Spinal cord (tissue), 10 donors: ENCODE results near the gene VCL. TPM values are rescaled to one million over a fixed set of nuclear protein-coding genes. Genes with fewer than 3 reads are reported as not detected.
"Not testable (repeated sequence)": the region's sequence is repeated elsewhere in the genome, so short reads cannot be mapped to it uniquely, and the experiment has no call there.

Experiments used
- DNase-seq, 6 donors: peaks; one replicate each; pipeline versions ENCODE4 v3.0.0 to v3.0.0-alpha.2; 2013 to 2015; ENCODE audit warnings: low spot score in 6 of 6, low read depth in 4 of 6
- H3K27ac ChIP-seq: one replicate; pipeline ENCODE4 v1.5.1; 2013; ENCODE audit warnings: low read depth, low read length, control low read depth
- H3K27me3 ChIP-seq: one replicate; pipeline ENCODE4 v1.6.1; 2013; ENCODE audit warnings: low read length; ENCODE audit not compliant: control insufficient read depth, insufficient read depth
- H3K36me3 ChIP-seq: one replicate; pipeline ENCODE4 v1.6.1; 2013; ENCODE audit warnings: low read length; ENCODE audit not compliant: control insufficient read depth, insufficient read depth
- H3K4me1 ChIP-seq: one replicate; pipeline ENCODE4 v1.6.1; 2013; ENCODE audit warnings: low read length; ENCODE audit not compliant: control insufficient read depth, insufficient read depth
- H3K4me3 ChIP-seq: one replicate; pipeline ENCODE4 v1.5.1; 2013; ENCODE audit warnings: low read depth, low read length, control low read depth
- H3K9me3 ChIP-seq: one replicate; pipeline ENCODE4 v1.6.1; 2013; ENCODE audit warnings: low read length; ENCODE audit not compliant: control insufficient read depth, insufficient read depth
- WGBS: methylation state at CpG from one replicate; pipeline ENCODE4 v1.1.5; 2013; ENCODE audit warnings: missing lambda C conversion rate; ENCODE audit not compliant: insufficient coverage; 5-methylcytosine and 5-hydroxymethylcytosine counted together
- polyA plus RNA-seq, 2 donors: library from polyadenylated mRNA; unstranded; fragments of 120-200 nt; gene quantifications; one replicate each; pipeline ENCODE4 v1.2.1, GENCODE V29; 2013; ENCODE audit not compliant: insufficient read length in 2 of 2
- total RNA-seq, 2 donors: library from RNA; depleted of rRNA in 1 of 2; stranded (reverse); fragments of 120-200 nt in 1 of 2; fragments of >200 nt in 1 of 2; gene quantifications; one replicate each; pipeline versions ENCODE4 v1.2.3 to v1.2.4, GENCODE V29; 2013 to 2014
- donor health status: healthy.

The VCL gene
- total and polyA plus RNA-seq, 4 donors, result 47.8 to 106 (median 63.5) TPM

DNA sequence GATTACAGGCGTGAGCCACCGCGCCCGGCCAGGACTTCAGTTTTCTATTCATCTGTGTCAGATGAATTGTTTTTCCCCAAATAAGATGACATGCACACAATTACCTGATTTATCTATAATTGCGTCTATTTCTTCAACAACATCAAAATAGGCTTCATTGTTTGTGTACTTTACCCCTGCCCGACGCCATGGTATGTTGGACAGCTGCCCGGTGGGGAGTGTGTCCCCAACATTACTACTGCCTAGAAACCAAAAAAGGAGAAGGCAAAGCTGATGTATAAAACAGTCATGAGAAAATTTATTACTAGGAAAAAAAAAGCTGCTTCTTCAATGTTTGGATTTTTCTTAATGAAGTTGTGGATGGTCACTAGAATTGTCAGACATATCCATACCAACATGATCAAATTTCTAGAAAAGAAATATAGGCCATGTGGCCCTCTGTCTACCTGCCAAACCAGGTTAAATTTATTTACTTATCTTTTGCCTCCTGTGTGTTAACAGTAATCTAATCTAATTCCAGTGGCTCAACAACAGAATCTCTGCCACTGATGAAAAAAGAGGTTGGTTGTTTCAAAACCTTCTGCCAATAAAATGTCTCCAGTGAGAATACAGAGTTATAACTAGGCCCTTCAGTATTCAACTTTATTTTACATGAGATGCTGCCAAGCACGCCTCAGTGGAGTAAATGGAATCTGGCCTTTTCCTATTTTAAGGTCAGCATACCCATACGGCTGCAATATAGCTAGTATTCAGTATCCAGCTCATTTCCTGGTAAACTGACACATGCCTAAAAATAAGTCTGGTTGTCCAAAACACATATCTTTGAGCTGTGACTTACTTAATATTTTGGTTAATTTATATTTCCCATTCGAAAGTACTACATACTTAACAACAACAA lies 136.3 kb downstream of the VCL start:
- no peak overlapping the region for H3K27ac ChIP-seq
- no peaks in the 10 kb centered on the region for H3K27me3 ChIP-seq
- H3K36me3 ChIP-seq, result peaks cover 41% of the 10 kb centered on the region
- H3K4me3 ChIP-seq, result no peak overlapping the region
- no peaks in the 10 kb centered on the region for H3K4me1 ChIP-seq
- no peaks in the 10 kb centered on the region for H3K9me3 ChIP-seq
- peak in 1 of 6 donors; percentile 29 for DNase-seq
- 77% methylated on average over 4 of the region's 11 CpGs for WGBS

- no peak overlapping the region for H3K27ac ChIP-seq
- no CpG with 5 or more reads among the region's 3 CpGs for WGBS
- H3K36me3 ChIP-seq, result peaks cover 48% of the 10 kb centered on the region
- no peaks in the 10 kb centered on the region for H3K9me3 ChIP-seq
- no peak overlapping the region for H3K4me3 ChIP-seq
- H3K27me3 ChIP-seq, result no peaks in the 10 kb centered on the region
- DNase-seq, result no peak
- H3K4me1 ChIP-seq, result no peaks in the 10 kb centered on the region
Observed at GRCh38 chr10:74135452-74135851, 137.5 kb downstream of the VCL start.

DNA sequence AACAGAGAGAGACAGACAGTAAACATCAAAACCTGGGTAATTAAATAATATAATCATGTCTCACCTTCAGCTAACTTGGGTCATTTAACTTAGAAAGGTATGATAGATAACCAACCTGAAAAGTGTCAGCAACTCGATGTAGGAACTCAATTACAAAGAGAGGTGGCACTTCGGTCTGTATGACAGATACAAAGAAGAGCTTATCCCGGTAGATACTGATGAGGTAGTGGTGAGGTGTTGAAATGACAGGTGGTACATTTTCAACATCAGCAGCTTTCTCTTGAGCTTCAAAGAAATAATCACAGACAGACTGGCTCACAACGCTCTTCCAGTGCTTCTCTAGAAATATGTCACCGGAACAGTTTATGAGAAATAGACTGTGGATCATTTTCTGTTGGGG lies 140.1 kb downstream of the VCL start:
- DNase-seq, result no peak
- Histone ChIP-seq H3K27me3 (no peaks in the 10 kb centered on the region), H3K4me1 (no peaks in the 10 kb centered on the region), H3K9me3 (no peaks in the 10 kb centered on the region), H3K27ac (no peak overlapping the region), H3K36me3 (peaks cover 31% of the 10 kb centered on the region), H3K4me3 (no peak overlapping the region)
- no CpG with 5 or more reads among the region's 5 CpGs for WGBS

DNA sequence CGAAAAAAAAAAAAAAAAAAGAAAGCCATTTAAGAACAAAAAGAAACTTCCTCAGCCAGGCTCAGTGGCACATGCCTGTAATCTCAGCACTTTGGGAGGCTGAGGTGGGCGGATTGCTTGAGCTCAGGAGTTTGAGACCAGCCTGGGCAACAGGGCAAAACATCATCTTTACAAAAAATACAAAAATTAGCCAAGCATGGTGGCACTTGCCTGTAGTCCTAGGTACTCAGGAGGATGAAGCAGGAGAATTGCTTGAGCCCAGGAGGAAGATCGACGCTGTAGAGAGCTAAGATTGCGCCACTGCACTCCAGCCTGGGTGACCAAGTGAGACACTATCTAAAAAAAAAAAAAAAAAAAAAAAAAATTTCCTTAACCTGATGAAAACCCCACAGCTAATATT lies 140.7 kb downstream of the VCL start:
- not testable (repeated sequence) for DNase-seq, H3K4me1 ChIP-seq, H3K9me3 ChIP-seq, H3K27me3 ChIP-seq, H3K4me3 ChIP-seq, H3K27ac ChIP-seq
- WGBS, result 100% methylated on average over 1 of the region's 5 CpGs
- peaks cover 25% of the 10 kb centered on the region for H3K36me3 ChIP-seq

GRCh38 chr10:74139981-74140380 lies 142.1 kb downstream of the VCL start:
- Histone ChIP-seq H3K9me3 (no peaks in the 10 kb centered on the region), H3K4me1 (peaks cover 2% of the 10 kb centered on the region), H3K27ac (no peak overlapping the region), H3K36me3 (peaks cover 27% of the 10 kb centered on the region), H3K27me3 (no peaks in the 10 kb centered on the region), H3K4me3 (no peak overlapping the region)
- WGBS, result 97% methylated on average over 16 of the region's 18 CpGs
- DNase-seq, result no peak

DNA sequence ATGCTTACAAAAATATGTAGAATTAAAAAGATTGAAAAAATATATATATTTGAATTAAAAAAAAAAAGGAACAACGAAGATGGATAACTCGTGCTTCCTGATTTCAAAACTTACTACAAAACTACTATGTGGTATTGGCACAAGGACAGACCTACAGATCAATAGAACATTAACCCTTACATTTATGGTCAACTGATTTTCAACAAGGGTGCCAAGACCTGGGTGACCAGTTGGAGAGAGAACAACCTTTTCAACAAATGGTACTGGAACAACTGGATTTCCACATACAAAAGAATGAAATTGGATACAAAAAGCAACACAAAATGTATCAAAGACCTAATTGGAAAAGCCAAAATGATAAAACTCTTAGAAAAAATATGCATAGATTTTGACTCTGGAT lies 142.6 kb downstream of the VCL start:
- Histone ChIP-seq H3K36me3 (peaks cover 27% of the 10 kb centered on the region), H3K27me3 (no peaks in the 10 kb centered on the region), H3K27ac (no peak overlapping the region), H3K4me1 (peaks cover 2% of the 10 kb centered on the region), H3K4me3 (no peak overlapping the region), H3K9me3 (no peaks in the 10 kb centered on the region)
- DNase-seq, result no peak
- no CpG with 5 or more reads among the region's 2 CpGs for WGBS

DNA sequence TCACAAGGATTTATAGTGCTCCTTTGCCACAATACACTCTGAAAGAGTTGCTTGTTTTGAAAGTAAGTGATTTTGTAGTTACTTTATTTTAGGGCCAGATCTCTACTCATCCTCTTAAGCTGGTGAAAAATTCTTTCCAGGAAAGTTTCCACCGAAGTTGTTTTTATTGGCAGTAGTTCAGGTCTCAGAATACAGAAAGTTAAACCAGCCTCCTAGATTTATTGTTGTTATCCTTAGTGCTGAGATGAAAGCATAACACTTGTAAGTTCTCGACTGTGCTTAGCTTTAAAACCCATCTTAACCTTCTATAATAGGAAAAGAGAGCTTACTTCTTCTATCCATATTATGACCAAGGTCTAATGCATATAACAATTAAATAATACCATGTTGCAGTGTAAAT lies 147.2 kb downstream of the VCL start:
- no peaks in the 10 kb centered on the region for H3K9me3 ChIP-seq
- peaks cover 6% of the 10 kb centered on the region for H3K4me1 ChIP-seq
- no peaks in the 10 kb centered on the region for H3K27me3 ChIP-seq
- H3K4me3 ChIP-seq, result no peak overlapping the region
- peak in 1 of 6 donors; percentile 74 for DNase-seq
- H3K36me3 ChIP-seq, result peaks cover 9% of the 10 kb centered on the region
- H3K27ac ChIP-seq, result peak overlapping the region; percentile 40
- no CpG with 5 or more reads among the region's 2 CpGs for WGBS

- not testable (repeated sequence) for DNase-seq, H3K9me3 ChIP-seq, H3K4me1 ChIP-seq, H3K27ac ChIP-seq, H3K36me3 ChIP-seq, H3K4me3 ChIP-seq, H3K27me3 ChIP-seq
- no CpG with 5 or more reads among the region's 10 CpGs for WGBS
Observed at GRCh38 chr10:74146980-74147379, 149.1 kb downstream of the VCL start.

DNA sequence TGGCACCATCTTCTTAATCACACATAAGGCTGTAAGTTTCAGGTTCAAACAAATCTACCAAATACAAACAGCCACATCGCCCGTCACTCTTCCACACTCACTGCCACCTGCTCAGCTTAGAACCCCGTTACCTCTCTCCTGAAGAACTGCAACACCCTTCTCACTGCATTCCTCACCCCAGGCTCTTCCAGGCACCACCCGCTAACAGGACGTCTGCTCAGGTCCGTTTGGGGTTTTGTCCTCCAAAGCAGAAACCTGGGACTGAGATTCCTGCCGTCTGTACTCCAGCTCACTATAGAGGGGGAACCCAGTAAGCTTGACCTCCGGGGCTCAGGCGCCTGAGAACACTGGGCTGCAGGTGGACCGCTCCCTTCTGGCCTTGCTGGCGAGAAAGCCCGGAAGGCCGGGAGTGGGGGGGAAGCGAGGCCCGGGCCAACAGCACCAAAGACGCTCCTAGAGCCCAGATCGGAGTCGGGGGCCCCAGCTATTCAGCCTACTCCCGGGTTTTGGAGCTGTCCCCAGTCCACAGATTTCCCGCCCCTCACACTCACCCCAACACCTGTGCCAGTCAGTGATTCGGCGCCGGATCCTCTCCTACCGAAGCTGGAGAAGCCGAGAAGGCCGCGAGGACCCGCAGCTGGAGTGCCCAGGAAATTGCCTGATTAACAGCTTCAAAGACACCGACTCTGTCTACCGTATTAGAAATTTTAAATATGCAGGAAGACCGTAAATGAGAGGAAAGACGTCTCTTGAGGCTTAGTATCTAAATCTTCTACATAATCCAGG lies 152.5 kb downstream of the VCL start, which contains the start of gene AP3M1:
Gene AP3M1 (minus strand): TSS at position 625 of the 786 bp plus-strand sequence. CDS start 12,449 bp downstream, outside the sequence.
- Histone ChIP-seq H3K4me3 (peak within 1 kb of the TSS; percentile 98), H3K9me3 (no peaks in the 10 kb centered on the region), H3K27me3 (no peaks in the 10 kb centered on the region), H3K27ac (peak within 1 kb of the TSS; percentile 96), H3K36me3 (peaks cover 3% of the 10 kb centered on the region), H3K4me1 (peaks cover 4% of the 10 kb centered on the region)
- 0% methylated on average over 20 of the region's 32 CpGs for WGBS
- DNase-seq, result peak in 1 of 6 donors; percentile 99
